H1 (cell line): ENCODE measurements around the gene PDCL3. TPM values are rescaled to one million over a fixed set of nuclear protein-coding genes. Genes with fewer than 3 reads are reported as not detected.

ENCODE experiments used
- CTCF ChIA-PET: fragments of 300-600 bp; sonication (Branson Sonifier 250); formaldehyde crosslinking; loops from one replicate; lab custom pipeline; 2021; ENCODE audit not compliant: partially characterized antibody; lab: Charles Lee
- POLR2A ChIA-PET: fragments of 300-600 bp; sonication (Branson Sonifier 250); formaldehyde crosslinking; loops from one replicate; lab custom pipeline; 2021; ENCODE audit warnings: inconsistent platforms; ENCODE audit not compliant: partially characterized antibody; lab: Charles Lee
- DNase-seq, 2 experiments: peaks; one replicate each; pipeline versions ENCODE4 v3.0.0 to v3.0.0-alpha.2; 2010 to 2022; ENCODE audit warnings: low spot score in 2 of 2, low read depth in 1 of 2, mixed read lengths in 1 of 2
- FAIRE-seq: peaks from 2 replicates; lab custom pipeline; 2011; peaks lifted over from hg19 to GRCh38; lab: Jason Lieb, UNC
- H2AFZ ChIP-seq: 2 replicates; pipeline ENCODE4 v1.8.1; 2012; ENCODE audit warnings: low read length, inconsistent platforms
- H2AK5ac ChIP-seq: 2 replicates; pipeline ENCODE4 v1.6.1; 2013; ENCODE audit warnings: low read depth, low read length
- H2BK120ac ChIP-seq: replicated peaks from 2 replicates; pipeline ENCODE3; 2013; ENCODE audit warnings: low read depth, low read length, inconsistent platforms
- H2BK12ac ChIP-seq: 2 replicates; pipeline ENCODE4 v1.6.1; 2013; ENCODE audit warnings: low read depth, low read length
- H2BK15ac ChIP-seq: 2 replicates; pipeline ENCODE4 v1.6.1; 2013; ENCODE audit warnings: low read length
- H2BK20ac ChIP-seq: 2 replicates; pipeline ENCODE4 v1.6.1; 2013; ENCODE audit warnings: low read length
- H2BK5ac ChIP-seq: 2 replicates; pipeline ENCODE4 v1.6.1; 2013; ENCODE audit warnings: low read depth, low read length
- H3K14ac ChIP-seq: 2 replicates; pipeline ENCODE4 v1.6.1; 2013; ENCODE audit warnings: inconsistent platforms; ENCODE audit not compliant: insufficient read length
- H3K18ac ChIP-seq: 2 replicates; pipeline ENCODE4 v1.6.1; 2013; ENCODE audit warnings: low read length; ENCODE audit errors: extremely low read depth
- H3K23ac ChIP-seq: 2 replicates; pipeline ENCODE4 v1.6.1; 2013; ENCODE audit warnings: inconsistent platforms; ENCODE audit not compliant: insufficient read length
- H3K23me2 ChIP-seq: 2 replicates; pipeline ENCODE4 v1.6.1; 2013; ENCODE audit warnings: low read depth, low read length
- H3K27ac ChIP-seq: 2 replicates; pipeline ENCODE4 v1.6.1; 2011; ENCODE audit warnings: low read depth, low read length, inconsistent platforms
- H3K27me3 ChIP-seq, 4 experiments: replicated peaks in 1 of 4; 1 replicate in 1 of 4; 2 replicates in 3 of 4; pipeline versions ENCODE4 v1.6.1 to v1.8.1; 2011 to 2013; ENCODE audit warnings: low read length in 3 of 4, mild to moderate bottlenecking in 3 of 4, inconsistent platforms in 2 of 4, mixed read lengths in 2 of 4, moderate library complexity in 1 of 4; ENCODE audit not compliant: control insufficient read depth in 3 of 4, insufficient read depth in 3 of 4; ENCODE audit errors: extremely low read depth in 1 of 4
- H3K36me3 ChIP-seq, 4 experiments: 2 replicates each; pipeline versions ENCODE4 v1.6.1 to v1.8.1; 2011 to 2013; ENCODE audit warnings: mild to moderate bottlenecking in 4 of 4, low read length in 3 of 4, moderate library complexity in 2 of 4, control low read depth in 1 of 4, inconsistent platforms in 1 of 4; ENCODE audit not compliant: insufficient read depth in 4 of 4, control insufficient read depth in 2 of 4
- H3K4ac ChIP-seq: replicated peaks from 2 replicates; pipeline ENCODE3; 2013; ENCODE audit warnings: low read length, low read depth, mixed read lengths, inconsistent platforms; ENCODE audit not compliant: insufficient read length
- H3K4me1 ChIP-seq, 4 experiments: replicated peaks in 1 of 4; 1 replicate in 1 of 4; 2 replicates in 3 of 4; pipeline versions ENCODE4 v1.6.1 to v1.8.1; 2011 to 2013; ENCODE audit warnings: low read length in 3 of 4, inconsistent platforms in 2 of 4, mixed read lengths in 1 of 4; ENCODE audit not compliant: insufficient read depth in 4 of 4, control insufficient read depth in 3 of 4
- H3K4me2 ChIP-seq, 2 experiments: 2 replicates each; pipeline versions ENCODE4 v1.6.1 to v1.8.1; 2011 to 2013; ENCODE audit warnings: low read depth in 2 of 2, low read length in 2 of 2, control low read depth in 1 of 2, inconsistent platforms in 1 of 2, mild to moderate bottlenecking in 1 of 2; ENCODE audit not compliant: insufficient read depth in 1 of 2
- H3K4me3 ChIP-seq, 4 experiments: fragments of 200-600, 300-600 bp in 1 of 4; sonication (generic), shearing (Covaris generic), sonication (Bioruptor Twin) in 1 of 4; 2 replicates each; pipeline versions ENCODE4 v1.5.1 to v1.8.1; 2011 to 2016; ENCODE audit warnings: low read length in 4 of 4, low read depth in 3 of 4, control low read depth in 2 of 4, inconsistent platforms in 2 of 4, mild to moderate bottlenecking in 2 of 4, mixed read lengths in 1 of 4, moderate library complexity in 1 of 4; ENCODE audit not compliant: insufficient read depth in 2 of 4; ENCODE audit errors: extremely low read depth in 1 of 4
- H3K56ac ChIP-seq: replicated peaks from 2 replicates; pipeline ENCODE3; 2013; ENCODE audit warnings: low read depth, mild to moderate bottlenecking, mixed read lengths, low read length, inconsistent platforms; ENCODE audit not compliant: insufficient read length
- H3K79me1 ChIP-seq: 2 replicates; pipeline ENCODE4 v1.6.1; 2013; ENCODE audit warnings: low read depth, low read length, control low read depth
- H3K79me2 ChIP-seq, 2 experiments: 2 replicates each; pipeline versions ENCODE4 v1.6.1 to v1.8.1; 2012 to 2013; ENCODE audit warnings: low read length in 2 of 2, mild to moderate bottlenecking in 2 of 2, inconsistent platforms in 1 of 2; ENCODE audit not compliant: insufficient read depth in 2 of 2, control insufficient read depth in 1 of 2
- H3K9ac ChIP-seq, 4 experiments: replicated peaks in 1 of 4; 1 replicate in 1 of 4; 2 replicates in 3 of 4; pipeline versions ENCODE4 v1.6.1 to v1.8.1; 2011 to 2013; ENCODE audit warnings: low read depth in 3 of 4, low read length in 3 of 4, control low read depth in 2 of 4, mild to moderate bottlenecking in 2 of 4, moderate library complexity in 2 of 4, inconsistent platforms in 1 of 4; ENCODE audit errors: extremely low read depth in 1 of 4
- H3K9me3 ChIP-seq, 2 experiments: 2 replicates each; pipeline versions ENCODE4 v1.6.1 to v1.8.1; 2012 to 2013; ENCODE audit warnings: mild to moderate bottlenecking in 2 of 2, moderate library complexity in 2 of 2, control low read depth in 1 of 2, inconsistent platforms in 1 of 2, low read depth in 1 of 2, low read length in 1 of 2, mixed read lengths in 1 of 2; ENCODE audit not compliant: insufficient read depth in 2 of 2
- H4K20me1 ChIP-seq, 2 experiments: replicated peaks in 1 of 2; 2 replicates each; pipeline versions ENCODE3 to v1.8.1; 2011 to 2013; ENCODE audit warnings: inconsistent platforms in 2 of 2, low read length in 2 of 2, mild to moderate bottlenecking in 1 of 2; ENCODE audit not compliant: insufficient read depth in 2 of 2, control insufficient read depth in 1 of 2
- H4K5ac ChIP-seq: 2 replicates; pipeline ENCODE4 v1.6.1; 2013; ENCODE audit warnings: low read length, low read depth, mixed read lengths, inconsistent platforms; ENCODE audit not compliant: insufficient read length
- H4K8ac ChIP-seq: 2 replicates; pipeline ENCODE4 v1.8.0; 2013; ENCODE audit warnings: mild to moderate bottlenecking, moderate library complexity, low read length, inconsistent platforms; ENCODE audit not compliant: insufficient read depth; ENCODE audit errors: extremely low read depth
- H4K91ac ChIP-seq: replicated peaks from 2 replicates; pipeline ENCODE3; 2013; ENCODE audit warnings: low read length, mixed read lengths, inconsistent platforms; ENCODE audit not compliant: insufficient read length
- CBX5 ChIP-seq: fragments of 300-800, 300-1000 bp; sonication (generic); IDR thresholded peaks from 2 replicates; pipeline ENCODE4 v1.7.1; 2016; ENCODE audit warnings: antibody characterized with exemption, low read length, low read depth
- CTBP2 ChIP-seq: IDR thresholded peaks from 2 replicates; pipeline ENCODE4 v1.7.0; 2011; ENCODE audit warnings: borderline replicate concordance, mild to moderate bottlenecking, moderate library complexity, mixed read lengths, low read length; ENCODE audit not compliant: insufficient read depth, insufficient read length
- GABPA ChIP-seq: IDR thresholded peaks from 2 replicates; pipeline ENCODE4 v1.6.1; 2011; ENCODE audit warnings: mild to moderate bottlenecking, low read length, moderate library complexity, borderline replicate concordance; ENCODE audit not compliant: insufficient read depth
- HDAC2 ChIP-seq, 2 experiments: fragments of 300-600 bp in 1 of 2; sonication (generic) in 1 of 2; IDR thresholded peaks; 2 replicates each; pipeline ENCODE4 v1.6.1; 2011 to 2012; ENCODE audit warnings: low read depth in 2 of 2, low read length in 2 of 2, mild to moderate bottlenecking in 2 of 2, moderate library complexity in 2 of 2, borderline replicate concordance in 1 of 2, inconsistent platforms in 1 of 2
- RXRA ChIP-seq: IDR thresholded peaks from 2 replicates; pipeline ENCODE4 v1.6.1; 2011; ENCODE audit warnings: low read depth, mild to moderate bottlenecking, low read length, moderate library complexity; ENCODE audit not compliant: insufficient read depth
- WGBS, 2 experiments: shearing (Covaris generic) in 1 of 2; methylation state at CpG; one replicate each; pipeline versions ENCODE4 v1.1.6 to v1.1.7; 2013 to 2015; ENCODE audit warnings: low lambda C conversion rate in 2 of 2, mixed read lengths in 2 of 2, inconsistent platforms in 1 of 2, low coverage in 1 of 2, missing lambda C conversion rate in 1 of 2; ENCODE audit not compliant: insufficient replicate concordance in 2 of 2, insufficient coverage in 1 of 2, insufficient read length in 1 of 2; ENCODE audit errors: extremely low coverage in 1 of 2, missing lambda C conversion rate in 1 of 2; 5-methylcytosine and 5-hydroxymethylcytosine counted together
- polyA plus RNA-seq, 7 experiments: library from polyadenylated mRNA; depleted of rRNA in 3 of 7; stranded (reverse) in 5 of 7; unstranded in 2 of 7; fragments of >200 nt in 5 of 7; fragments of 200-250 nt in 2 of 7; gene quantifications; 1 replicate in 5 of 7; 2 replicates in 1 of 7; 4 replicates in 1 of 7; pipeline versions ENCODE4 v1.2.1 to v1.2.3, GENCODE V29; 2011 to 2013; ENCODE audit warnings: missing spikeins in 2 of 7, mixed read lengths in 2 of 7
- total RNA-seq: library from RNA; stranded (reverse); fragmentation: NEBNext Ultra II Directional; extraction: Animal tissue kit (Norgen Biotek cat#: 25700); gene quantifications from 2 replicates; pipeline ENCODE4 v1.2.1, GENCODE V29; 2021

PDCL3 gene
- total and polyA plus RNA-seq, 2 of the 8 experiments (the other 6 are each of a cell fraction or from before 2014, with no cell fraction given) = 19.8 to 29.4 TPM

GRCh38 chr2:100561191-100561590, 1.6 kb upstream of the PDCL3 start:
- H3K27me3 ChIP-seq = no peaks in the 10 kb centered on the region
- H3K79me1 ChIP-seq = no peaks in the 10 kb centered on the region; the same call in 1 of the 2 replicates
- no peak overlapping the region for H3K9ac ChIP-seq
- H2BK20ac ChIP-seq = 0 out of 2 replicates have a peak overlapping the region, but pooled peaks have one; percentile 4
- WGBS, 2 experiments = 86% methylated on average over 2 of the region's 4 CpGs; no CpG with 5 or more reads in 1 of the 2 experiments
- H3K4me2 ChIP-seq = peak overlapping the region; percentile 63 to 81; a peak in 1 of 4 replicates
- H3K9me3 ChIP-seq = no peaks in the 10 kb centered on the region
- no peak overlapping the region for H4K91ac ChIP-seq
- H4K20me1 ChIP-seq = peaks cover 0 to 2% of the 10 kb centered on the region in 2 experiments
- peak overlapping the region; percentile 91; the same call in 1 of the 2 replicates for H2AFZ ChIP-seq
- H4K5ac ChIP-seq = no peak overlapping the region
- no peaks in the 10 kb centered on the region; a peak in 1 of 8 replicates for H3K36me3 ChIP-seq
- H2BK12ac ChIP-seq = no peak overlapping the region
- H3K4ac ChIP-seq = no peak overlapping the region
- no peak overlapping the region for H3K4me3 ChIP-seq
- no peak overlapping the region for H3K23ac ChIP-seq
- DNase-seq (no peak), FAIRE-seq (no peak)
- ChIA-PET CTCF (interaction anchor here (0.6 kb wide), 1 partner anchor 8 kb away, joined by 3 read pairs; no protein-coding TSS in a partner anchor), POLR2A (interaction anchor here (0.8 kb wide), 1 partner anchor 36 kb away, joined by 3 read pairs; no protein-coding TSS in a partner anchor)
- no peak overlapping the region for H2AK5ac ChIP-seq
- no peak overlapping the region for H3K56ac ChIP-seq
- no peak overlapping the region for H2BK15ac ChIP-seq
- H4K8ac ChIP-seq = no peak overlapping the region
- peaks cover 3% of the 10 kb centered on the region for H3K23me2 ChIP-seq
- no peak overlapping the region for H3K18ac ChIP-seq
- H3K4me1 ChIP-seq = peaks cover 2 to 7% (median 5%) of the 10 kb centered on the region in 4 experiments; a peak in 5 of 7 replicates
- no peak overlapping the region for H3K27ac ChIP-seq
- H3K79me2 ChIP-seq = peaks cover 0 to 11% of the 10 kb centered on the region in 2 experiments; a peak in 1 of 4 replicates
- no peak for TF ChIP-seq GABPA
- no peak for TF ChIP-seq CTBP2
- no peak for TF ChIP-seq HDAC2 (IDR thresholded peaks at IDR 0.05; ENCODE audit: borderline replicate concordance in 1 of 2, low read depth in 2 of 2, low read length in 2 of 2)
- no peak for TF ChIP-seq RXRA
- TF ChIP-seq CBX5 = no peak
- no peak overlapping the region for H2BK5ac ChIP-seq
- no peak overlapping the region for H3K14ac ChIP-seq
- H2BK120ac ChIP-seq = no peak overlapping the region
